Stomach smooth muscle (tissue), 2 donors: ENCODE results near the gene BECN2.

Experiments
- H3K27ac ChIP-seq: one replicate; pipeline ENCODE4 v1.7.0; 2013; ENCODE audit warnings: mild to moderate bottlenecking, low read length, inconsistent platforms
- H3K27me3 ChIP-seq, 2 donors: one replicate each; pipeline ENCODE4 v1.7.0; 2013; ENCODE audit warnings: low read length in 2 of 2; ENCODE audit not compliant: insufficient read depth in 2 of 2, control insufficient read depth in 1 of 2
- H3K36me3 ChIP-seq, 2 donors: one replicate each; pipeline ENCODE4 v1.7.0; 2013; ENCODE audit warnings: low read length in 2 of 2; ENCODE audit not compliant: control insufficient read depth in 2 of 2, insufficient read depth in 2 of 2
- H3K4me1 ChIP-seq: one replicate; pipeline ENCODE4 v1.7.0; 2013; ENCODE audit warnings: low read length; ENCODE audit not compliant: control insufficient read depth, insufficient read depth
- H3K4me3 ChIP-seq, 2 donors: one replicate each; pipeline ENCODE4 v1.7.0; 2013; ENCODE audit warnings: low read length in 2 of 2
- H3K9ac ChIP-seq, 2 donors: one replicate each; pipeline ENCODE4 v1.7.0; 2013; ENCODE audit warnings: low read length in 2 of 2, mild to moderate bottlenecking in 1 of 2
- H3K9me3 ChIP-seq, 2 donors: one replicate each; pipeline ENCODE4 v1.7.0; 2013; ENCODE audit warnings: low read length in 2 of 2; ENCODE audit not compliant: control insufficient read depth in 2 of 2
- donor health status: healthy.
- donor health status: Pancreatic carcinoma.

Gene BECN2

GRCh38 chr1:242002072-242002471 is 44.5 kb downstream of the BECN2 start:
- Histone ChIP-seq H3K9ac (no peak overlapping the region), H3K4me3 (no peak overlapping the region), H3K27me3 (no peaks in the 10 kb centered on the region), H3K9me3 (no peaks in the 10 kb centered on the region), H3K4me1 (peaks cover 4% of the 10 kb centered on the region), H3K36me3 (no peaks in the 10 kb centered on the region), H3K27ac (no peak overlapping the region)

GRCh38 chr1:242002510-242002909 is 44.9 kb downstream of the BECN2 start:
- Histone ChIP-seq H3K4me3 (no peak overlapping the region), H3K4me1 (peaks cover 4% of the 10 kb centered on the region), H3K27me3 (no peaks in the 10 kb centered on the region), H3K9me3 (no peaks in the 10 kb centered on the region), H3K9ac (no peak overlapping the region), H3K36me3 (no peaks in the 10 kb centered on the region), H3K27ac (no peak overlapping the region)

- no peak overlapping the region for H3K27ac ChIP-seq
- no peaks in the 10 kb centered on the region for H3K4me1 ChIP-seq
- H3K27me3 ChIP-seq: peaks cover 0 to 2% of the 10 kb centered on the region in 2 donors
- no peaks in the 10 kb centered on the region for H3K9me3 ChIP-seq
- H3K4me3 ChIP-seq: no peak overlapping the region
- no peaks in the 10 kb centered on the region for H3K36me3 ChIP-seq
- H3K9ac ChIP-seq: no peak overlapping the region
These were observed 47.4 kb downstream of the BECN2 start for GRCh38 chr1:242004751-242005495.

GRCh38 chr1:242005866-242006535 is 48.4 kb downstream of the BECN2 start:
- Histone ChIP-seq H3K27me3 (peaks cover 0 to 2% of the 10 kb centered on the region in 2 donors), H3K4me3 (no peak overlapping the region), H3K36me3 (no peaks in the 10 kb centered on the region), H3K9ac (no peak overlapping the region), H3K4me1 (no peaks in the 10 kb centered on the region), H3K9me3 (no peaks in the 10 kb centered on the region), H3K27ac (no peak overlapping the region)

GRCh38 chr1:242006976-242007375 is 49.4 kb downstream of the BECN2 start:
- H3K27ac ChIP-seq: no peak overlapping the region
- H3K9me3 ChIP-seq: no peaks in the 10 kb centered on the region
- peaks cover 0 to 2% of the 10 kb centered on the region in 2 donors for H3K27me3 ChIP-seq
- no peaks in the 10 kb centered on the region for H3K4me1 ChIP-seq
- H3K4me3 ChIP-seq: no peak overlapping the region
- no peaks in the 10 kb centered on the region for H3K36me3 ChIP-seq
- H3K9ac ChIP-seq: no peak overlapping the region
